Muscle of leg (tissue), 11 donors: ENCODE data around the gene HBQ1. TPM values are rescaled to one million over a fixed set of nuclear protein-coding genes. Genes with fewer than 3 reads are reported as not detected.
"Not testable (repeated sequence)": the region's sequence is repeated elsewhere in the genome, so short reads cannot be mapped to it uniquely, and the experiment has no call there.

Source experiments
- DNase-seq: peaks from one replicate; pipeline ENCODE4 v3.0.0; 2013
- H3K27ac ChIP-seq: one replicate; pipeline ENCODE4 v1.5.1; 2013; ENCODE audit warnings: mild to moderate bottlenecking, low read length, control low read depth
- H3K27me3 ChIP-seq: one replicate; pipeline ENCODE4 v1.6.1; 2013; ENCODE audit warnings: low read length; ENCODE audit not compliant: control insufficient read depth, insufficient read depth
- H3K36me3 ChIP-seq: one replicate; pipeline ENCODE4 v1.6.1; 2013; ENCODE audit warnings: low read length; ENCODE audit not compliant: control insufficient read depth, insufficient read depth
- H3K4me1 ChIP-seq: one replicate; pipeline ENCODE4 v1.6.1; 2013; ENCODE audit warnings: low read length; ENCODE audit not compliant: control insufficient read depth, insufficient read depth
- H3K4me3 ChIP-seq: one replicate; pipeline ENCODE4 v1.5.1; 2013; ENCODE audit warnings: low read length, control low read depth
- H3K9me3 ChIP-seq: replicated peaks from 2 replicates; pipeline ENCODE4 v1.6.1; 2013; ENCODE audit warnings: low read depth, low read length; ENCODE audit not compliant: control insufficient read depth
- WGBS: methylation state at CpG from one replicate; pipeline ENCODE4 v1.1.5; 2013; ENCODE audit warnings: missing lambda C conversion rate; ENCODE audit not compliant: insufficient coverage; 5-methylcytosine and 5-hydroxymethylcytosine counted together
- polyA plus RNA-seq, 8 donors: library from polyadenylated mRNA; unstranded; fragments of 120-200 nt; gene quantifications; one replicate each; pipeline versions ENCODE4 v1.2.1 to v1.2.3, GENCODE V29; 2013; ENCODE audit warnings: inconsistent platforms in 1 of 8, low replicate concordance in 1 of 8; ENCODE audit not compliant: insufficient read length in 8 of 8, insufficient read depth in 1 of 8
- total RNA-seq: library from RNA; stranded (reverse); fragments of 120-200 nt; gene quantifications from one replicate; pipeline ENCODE4 v1.2.4, GENCODE V29; 2013

Gene HBQ1
- total and polyA plus RNA-seq, 9 donors = 0.85 to 3.2 (median 2.0) TPM

DNA sequence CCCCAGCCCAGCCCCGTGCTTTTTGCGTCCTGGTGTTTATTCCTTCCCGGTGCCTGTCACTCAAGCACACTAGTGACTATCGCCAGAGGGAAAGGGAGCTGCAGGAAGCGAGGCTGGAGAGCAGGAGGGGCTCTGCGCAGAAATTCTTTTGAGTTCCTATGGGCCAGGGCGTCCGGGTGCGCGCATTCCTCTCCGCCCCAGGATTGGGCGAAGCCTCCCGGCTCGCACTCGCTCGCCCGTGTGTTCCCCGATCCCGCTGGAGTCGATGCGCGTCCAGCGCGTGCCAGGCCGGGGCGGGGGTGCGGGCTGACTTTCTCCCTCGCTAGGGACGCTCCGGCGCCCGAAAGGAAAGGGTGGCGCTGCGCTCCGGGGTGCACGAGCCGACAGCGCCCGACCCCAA lies 4.3 kb upstream of the HBQ1 start:
- WGBS = no CpG with 5 or more reads among the region's 39 CpGs
- Histone ChIP-seq H3K4me1 (peaks cover 17% of the 10 kb centered on the region), H3K27me3 (peaks cover 69% of the 10 kb centered on the region)
- not testable (repeated sequence) for H3K36me3 ChIP-seq, H3K4me3 ChIP-seq, DNase-seq, H3K27ac ChIP-seq, H3K9me3 ChIP-seq

GRCh38 chr16:176477-177382 lies 3.5 kb upstream of the HBQ1 start, which contains the start of gene HBA1:
Gene HBA1 (plus strand): TSS chr16:176680. CDS start chr16:176717, 37 bp downstream.
- 0% methylated on average over 1 of the region's 88 CpGs for WGBS
- not testable (repeated sequence) for H3K27ac ChIP-seq, H3K36me3 ChIP-seq, H3K9me3 ChIP-seq, DNase-seq, H3K4me3 ChIP-seq
- Histone ChIP-seq H3K4me1 (peaks cover 20% of the 10 kb centered on the region), H3K27me3 (peaks cover 64% of the 10 kb centered on the region)

DNA sequence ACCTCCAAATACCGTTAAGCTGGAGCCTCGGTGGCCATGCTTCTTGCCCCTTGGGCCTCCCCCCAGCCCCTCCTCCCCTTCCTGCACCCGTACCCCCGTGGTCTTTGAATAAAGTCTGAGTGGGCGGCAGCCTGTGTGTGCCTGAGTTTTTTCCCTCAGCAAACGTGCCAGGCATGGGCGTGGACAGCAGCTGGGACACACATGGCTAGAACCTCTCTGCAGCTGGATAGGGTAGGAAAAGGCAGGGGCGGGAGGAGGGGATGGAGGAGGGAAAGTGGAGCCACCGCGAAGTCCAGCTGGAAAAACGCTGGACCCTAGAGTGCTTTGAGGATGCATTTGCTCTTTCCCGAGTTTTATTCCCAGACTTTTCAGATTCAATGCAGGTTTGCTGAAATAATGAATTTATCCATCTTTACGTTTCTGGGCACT lies 2.9 kb upstream of the HBQ1 start:
- Histone ChIP-seq H3K4me1 (peaks cover 20% of the 10 kb centered on the region), H3K9me3 (no peaks in the 10 kb centered on the region), H3K4me3 (no peak overlapping the region), H3K27ac (no peak overlapping the region), H3K27me3 (peaks cover 60% of the 10 kb centered on the region), H3K36me3 (no peaks in the 10 kb centered on the region)
- DNase-seq = peak; percentile 77
- 0% methylated on average over 6 of the region's 13 CpGs for WGBS

GRCh38 chr16:177981-178667 lies 2.1 kb upstream of the HBQ1 start:
- H3K27ac ChIP-seq = no peak overlapping the region
- H3K4me3 ChIP-seq = no peak overlapping the region
- WGBS = 58% methylated on average over 6 of the region's 11 CpGs
- no peaks in the 10 kb centered on the region for H3K9me3 ChIP-seq
- H3K36me3 ChIP-seq = no peaks in the 10 kb centered on the region
- no peak for DNase-seq
- H3K4me1 ChIP-seq = peaks cover 20% of the 10 kb centered on the region
- peaks cover 60% of the 10 kb centered on the region for H3K27me3 ChIP-seq

DNA sequence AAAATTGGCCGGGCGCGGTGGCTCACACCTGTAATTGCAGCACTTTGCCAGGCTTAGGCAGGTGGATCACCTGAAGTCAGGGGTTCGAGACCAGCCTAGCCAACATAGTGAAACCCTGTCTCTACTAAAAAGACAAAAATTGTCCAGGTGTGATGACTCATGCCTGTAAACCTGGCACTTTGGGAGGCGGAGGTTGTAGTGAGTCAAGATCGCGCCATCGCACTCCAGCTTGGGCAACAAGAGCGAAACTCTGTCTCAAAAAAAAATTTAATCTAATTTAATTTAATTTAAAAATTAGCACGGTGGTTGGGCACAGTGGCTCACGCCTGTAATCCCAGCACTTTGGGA lies 1.6 kb upstream of the HBQ1 start:
- Histone ChIP-seq H3K4me3 (no peak overlapping the region), H3K27ac (no peak overlapping the region), H3K4me1 (peaks cover 20% of the 10 kb centered on the region), H3K36me3 (no peaks in the 10 kb centered on the region), H3K27me3 (peaks cover 57% of the 10 kb centered on the region), H3K9me3 (no peaks in the 10 kb centered on the region)
- 76% methylated on average over 4 of the region's 11 CpGs for WGBS
- no peak for DNase-seq

- Histone ChIP-seq H3K4me1 (peaks cover 20% of the 10 kb centered on the region), H3K4me3 (no peak overlapping the region), H3K9me3 (no peaks in the 10 kb centered on the region), H3K27ac (no peak overlapping the region), H3K27me3 (peaks cover 55% of the 10 kb centered on the region), H3K36me3 (peaks cover 2% of the 10 kb centered on the region)
- 79% methylated on average over 9 of the region's 17 CpGs for whole genome bisulfite sequencing
- DNase-seq = no peak
Measured at GRCh38 chr16:179211-180092, 807 bp upstream of the HBQ1 start.

- peaks cover 16% of the 10 kb centered on the region for H3K36me3 ChIP-seq
- under 1% methylated on average over 85 of the region's 89 CpGs for WGBS
- peak; percentile 66 for DNase-seq
- peaks cover 43% of the 10 kb centered on the region for H3K27me3 ChIP-seq
- H3K9me3 ChIP-seq = no peaks in the 10 kb centered on the region
- H3K27ac ChIP-seq = no peak overlapping the region
- peaks cover 20% of the 10 kb centered on the region for H3K4me1 ChIP-seq
- peak overlapping the region; percentile 30 for H3K4me3 ChIP-seq
Measured at GRCh38 chr16:180681-181564, 664 bp downstream of the HBQ1 start.

DNA sequence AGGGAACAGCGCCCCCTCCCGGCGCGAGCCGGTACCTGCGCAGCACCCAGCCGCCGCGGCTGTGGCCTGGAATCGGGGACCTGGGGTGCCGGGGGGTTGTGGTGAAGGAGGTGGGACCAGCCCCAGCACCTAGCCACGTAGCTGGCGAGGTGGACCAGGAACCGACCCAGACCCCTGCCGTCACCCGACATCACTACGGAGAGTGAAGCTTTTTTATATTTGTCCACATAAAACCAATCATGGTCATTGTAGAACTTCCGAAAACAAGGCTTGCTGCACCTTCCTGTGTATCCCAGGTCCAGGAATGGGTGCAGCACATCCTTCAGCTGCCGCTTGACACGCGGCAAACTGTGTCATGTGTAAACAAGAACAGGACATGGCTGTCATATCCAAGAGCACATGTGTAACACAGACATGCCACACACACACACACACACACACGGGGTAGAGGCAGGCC lies 1.3 kb downstream of the HBQ1 start:
- H3K27ac ChIP-seq = no peak overlapping the region
- WGBS = 31% methylated on average over 6 of the region's 22 CpGs
- peaks cover 20% of the 10 kb centered on the region for H3K4me1 ChIP-seq

DNA sequence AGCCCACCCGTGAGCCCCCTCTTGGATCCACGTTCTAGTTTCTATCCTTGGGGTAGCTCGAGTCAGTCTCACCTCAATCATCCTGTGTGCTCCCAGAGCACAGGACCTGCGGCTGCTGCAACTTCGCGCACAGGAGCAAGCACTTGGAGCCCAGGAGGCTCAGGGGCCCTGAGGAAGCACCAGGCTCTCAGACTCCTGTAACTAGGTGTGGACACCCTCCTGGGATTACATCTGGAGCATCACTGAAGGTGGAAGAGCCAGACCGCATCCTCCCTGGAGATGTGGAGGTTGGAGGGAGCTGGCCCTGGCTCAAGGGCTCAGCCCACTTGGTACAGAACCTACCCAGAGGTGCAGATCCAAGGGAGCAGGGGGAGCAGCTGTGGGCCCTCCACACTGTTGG lies 2.7 kb downstream of the HBQ1 start:
- Histone ChIP-seq H3K4me1 (peaks cover 12% of the 10 kb centered on the region), H3K36me3 (peaks cover 25% of the 10 kb centered on the region)
- WGBS = 62% methylated on average over 4 of the region's 7 CpGs

More for the DNA sequence above, 1.3 kb downstream of the HBQ1 start:
- no peak for DNase-seq
- peaks cover 42% of the 10 kb centered on the region for H3K27me3 ChIP-seq
- H3K36me3 ChIP-seq = peaks cover 16% of the 10 kb centered on the region
- H3K9me3 ChIP-seq = no peaks in the 10 kb centered on the region
- no peak overlapping the region for H3K4me3 ChIP-seq

More for the DNA sequence above, 2.7 kb downstream of the HBQ1 start:
- no peak for DNase-seq
- Histone ChIP-seq H3K27me3 (peaks cover 30% of the 10 kb centered on the region), H3K9me3 (no peaks in the 10 kb centered on the region), H3K27ac (no peak overlapping the region), H3K4me3 (no peak overlapping the region)
